Muscle of leg (tissue), 11 donors: ENCODE results near the gene IQSEC1. TPM values are rescaled to one million over a fixed set of nuclear protein-coding genes. Genes with fewer than 3 reads are reported as not detected.
A peak's percentile ranks its signal among the peaks of the same experiment; 100 is the strongest.

Source experiments
- DNase-seq: peaks from one replicate; pipeline ENCODE4 v3.0.0; 2013
- H3K27ac ChIP-seq: one replicate; pipeline ENCODE4 v1.5.1; 2013; ENCODE audit warnings: mild to moderate bottlenecking, low read length, control low read depth
- H3K27me3 ChIP-seq: one replicate; pipeline ENCODE4 v1.6.1; 2013; ENCODE audit warnings: low read length; ENCODE audit not compliant: control insufficient read depth, insufficient read depth
- H3K36me3 ChIP-seq: one replicate; pipeline ENCODE4 v1.6.1; 2013; ENCODE audit warnings: low read length; ENCODE audit not compliant: control insufficient read depth, insufficient read depth
- H3K4me1 ChIP-seq: one replicate; pipeline ENCODE4 v1.6.1; 2013; ENCODE audit warnings: low read length; ENCODE audit not compliant: control insufficient read depth, insufficient read depth
- H3K4me3 ChIP-seq: one replicate; pipeline ENCODE4 v1.5.1; 2013; ENCODE audit warnings: low read length, control low read depth
- H3K9me3 ChIP-seq: replicated peaks from 2 replicates; pipeline ENCODE4 v1.6.1; 2013; ENCODE audit warnings: low read depth, low read length; ENCODE audit not compliant: control insufficient read depth
- WGBS: methylation state at CpG from one replicate; pipeline ENCODE4 v1.1.5; 2013; ENCODE audit warnings: missing lambda C conversion rate; ENCODE audit not compliant: insufficient coverage; 5-methylcytosine and 5-hydroxymethylcytosine counted together
- polyA plus RNA-seq, 8 donors: library from polyadenylated mRNA; unstranded; fragments of 120-200 nt; gene quantifications; one replicate each; pipeline versions ENCODE4 v1.2.1 to v1.2.3, GENCODE V29; 2013; ENCODE audit warnings: inconsistent platforms in 1 of 8, low replicate concordance in 1 of 8; ENCODE audit not compliant: insufficient read length in 8 of 8, insufficient read depth in 1 of 8
- total RNA-seq: library from RNA; stranded (reverse); fragments of 120-200 nt; gene quantifications from one replicate; pipeline ENCODE4 v1.2.4, GENCODE V29; 2013

IQSEC1 gene
- total and polyA plus RNA-seq, 9 donors = 25.1 to 48.3 (median 43.8) TPM

DNA sequence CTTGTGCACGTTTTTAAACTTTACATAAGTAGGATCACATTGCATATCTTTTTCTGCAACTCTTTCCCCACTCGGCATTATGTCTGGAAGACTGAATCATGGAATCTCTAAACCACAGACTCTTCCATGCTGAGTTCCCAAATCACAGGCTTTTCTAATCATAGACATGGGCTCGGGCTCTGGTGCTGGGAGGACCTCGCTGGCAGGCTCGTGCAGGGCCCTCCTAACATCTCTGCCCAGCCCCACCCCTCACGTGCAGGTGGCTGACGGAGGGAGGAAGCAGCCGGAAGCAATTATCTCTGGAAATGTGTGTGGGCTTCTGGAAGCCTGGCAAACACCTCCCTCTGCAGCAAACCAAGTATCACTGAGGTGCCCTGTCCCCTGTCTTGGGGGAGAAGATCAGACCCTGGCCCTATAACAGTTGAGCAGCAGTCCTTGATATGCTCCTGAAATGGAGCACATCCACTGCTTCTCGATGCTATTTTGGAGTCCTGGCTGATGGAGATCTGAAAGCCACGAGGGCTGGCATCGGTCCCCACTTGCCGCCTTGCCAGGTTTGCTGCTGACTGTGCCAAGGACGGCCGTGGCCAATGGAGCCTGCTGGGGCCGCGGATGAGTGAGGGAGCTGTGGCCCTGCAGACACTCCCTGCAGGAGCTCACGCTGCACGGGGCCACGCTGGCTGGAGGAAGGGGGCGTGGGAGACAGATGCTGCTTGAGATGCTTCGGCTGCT lies 4.4 kb upstream of the IQSEC1 start:
- H3K9me3 ChIP-seq = no peaks in the 10 kb centered on the region
- H3K36me3 ChIP-seq = no peaks in the 10 kb centered on the region
- peaks cover 54% of the 10 kb centered on the region for H3K27me3 ChIP-seq
- H3K4me3 ChIP-seq = no peak overlapping the region
- H3K27ac ChIP-seq = no peak overlapping the region
- peak; percentile 49 for DNase-seq
- WGBS = 32% methylated on average over 11 of the region's 21 CpGs
- H3K4me1 ChIP-seq = peaks cover 35% of the 10 kb centered on the region

DNA sequence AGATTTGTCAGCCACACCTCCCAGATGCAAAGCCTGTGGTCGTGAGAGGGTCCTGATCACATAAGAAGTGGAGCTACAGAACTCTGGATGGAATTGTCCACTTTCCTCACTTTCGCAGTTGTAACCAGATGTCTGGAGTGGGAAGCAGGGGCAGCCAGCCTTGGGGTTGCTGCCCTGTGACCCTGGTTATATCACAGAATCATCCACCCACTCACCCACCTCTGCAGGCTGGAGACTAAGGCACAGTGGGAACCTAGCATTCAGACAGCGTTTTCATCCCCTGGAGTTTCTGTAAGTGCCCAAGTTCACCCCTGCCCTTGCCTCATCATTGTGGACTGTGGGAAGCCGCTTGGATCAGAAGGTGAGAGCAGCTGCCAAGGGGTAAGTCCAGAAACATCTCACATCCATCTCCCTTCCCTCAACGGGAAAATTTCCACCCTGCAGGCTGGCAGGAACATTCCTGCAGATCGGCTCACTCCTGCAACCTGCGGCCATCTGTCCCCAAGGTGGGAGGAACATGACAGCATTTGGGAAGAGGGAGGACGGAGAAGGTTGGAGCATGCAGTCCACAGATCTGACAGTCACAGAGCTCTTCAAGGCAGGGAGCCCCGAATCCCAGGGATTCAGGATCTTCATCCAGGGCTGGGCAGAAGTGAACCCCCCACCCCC lies 2.9 kb upstream of the IQSEC1 start:
- no peaks in the 10 kb centered on the region for H3K9me3 ChIP-seq
- H3K4me3 ChIP-seq = no peak overlapping the region
- H3K4me1 ChIP-seq = peaks cover 50% of the 10 kb centered on the region
- H3K36me3 ChIP-seq = no peaks in the 10 kb centered on the region
- H3K27ac ChIP-seq = no peak overlapping the region
- WGBS = 59% methylated on average over 4 of the region's 9 CpGs
- DNase-seq = no peak
- peaks cover 65% of the 10 kb centered on the region for H3K27me3 ChIP-seq

DNA sequence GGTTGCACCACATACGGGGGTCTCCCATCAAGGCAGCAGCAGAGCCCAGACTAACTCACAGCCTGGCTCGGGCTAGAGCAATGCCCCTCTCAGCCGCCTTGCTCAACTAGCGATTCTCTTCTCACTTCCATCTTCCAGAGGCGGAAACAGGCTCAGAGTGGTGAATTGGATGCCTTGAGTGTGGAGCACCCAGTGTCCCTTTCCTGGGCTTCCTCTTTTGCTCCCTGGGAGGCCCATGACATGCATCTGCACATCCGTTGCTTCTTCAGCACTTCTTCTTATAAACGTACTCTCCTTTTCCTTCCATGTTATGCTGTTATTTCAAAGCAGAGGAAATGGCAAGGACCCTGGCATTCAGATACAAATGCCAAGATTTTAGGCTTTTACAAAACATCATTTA lies 2.1 kb upstream of the IQSEC1 start:
- H3K27me3 ChIP-seq = peaks cover 64% of the 10 kb centered on the region
- H3K4me3 ChIP-seq = no peak overlapping the region
- DNase-seq = peak; percentile 71
- WGBS = 72% methylated on average over 5 of the region's 7 CpGs
- peaks cover 54% of the 10 kb centered on the region for H3K4me1 ChIP-seq
- no peaks in the 10 kb centered on the region for H3K36me3 ChIP-seq
- H3K9me3 ChIP-seq = no peaks in the 10 kb centered on the region
- no peak overlapping the region for H3K27ac ChIP-seq

DNA sequence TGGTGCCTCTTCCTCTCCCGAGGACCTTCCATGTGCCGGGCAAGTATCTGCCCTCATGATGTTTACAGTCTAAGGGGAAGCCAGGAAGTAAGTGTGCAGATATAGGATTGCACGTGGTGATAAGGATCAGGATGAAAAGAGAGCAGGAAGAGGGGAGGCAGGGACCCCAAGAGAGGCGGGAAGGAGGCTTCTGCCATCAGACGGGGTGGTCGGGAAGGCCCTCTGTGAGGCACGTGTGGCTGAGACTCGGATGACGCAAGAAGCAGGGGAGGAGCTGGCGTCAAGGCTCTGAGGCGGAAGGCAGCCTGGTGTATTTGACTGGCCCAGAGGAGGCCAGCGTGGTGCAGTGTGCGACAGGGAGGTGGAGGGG lies 762 bp upstream of the IQSEC1 start:
- Histone ChIP-seq H3K4me1 (peaks cover 51% of the 10 kb centered on the region), H3K9me3 (no peaks in the 10 kb centered on the region), H3K27me3 (peaks cover 61% of the 10 kb centered on the region), H3K36me3 (no peaks in the 10 kb centered on the region), H3K27ac (no peak overlapping the region), H3K4me3 (no peak overlapping the region)
- WGBS = 35% methylated on average over 11 of the region's 13 CpGs
- DNase-seq = no peak

DNA sequence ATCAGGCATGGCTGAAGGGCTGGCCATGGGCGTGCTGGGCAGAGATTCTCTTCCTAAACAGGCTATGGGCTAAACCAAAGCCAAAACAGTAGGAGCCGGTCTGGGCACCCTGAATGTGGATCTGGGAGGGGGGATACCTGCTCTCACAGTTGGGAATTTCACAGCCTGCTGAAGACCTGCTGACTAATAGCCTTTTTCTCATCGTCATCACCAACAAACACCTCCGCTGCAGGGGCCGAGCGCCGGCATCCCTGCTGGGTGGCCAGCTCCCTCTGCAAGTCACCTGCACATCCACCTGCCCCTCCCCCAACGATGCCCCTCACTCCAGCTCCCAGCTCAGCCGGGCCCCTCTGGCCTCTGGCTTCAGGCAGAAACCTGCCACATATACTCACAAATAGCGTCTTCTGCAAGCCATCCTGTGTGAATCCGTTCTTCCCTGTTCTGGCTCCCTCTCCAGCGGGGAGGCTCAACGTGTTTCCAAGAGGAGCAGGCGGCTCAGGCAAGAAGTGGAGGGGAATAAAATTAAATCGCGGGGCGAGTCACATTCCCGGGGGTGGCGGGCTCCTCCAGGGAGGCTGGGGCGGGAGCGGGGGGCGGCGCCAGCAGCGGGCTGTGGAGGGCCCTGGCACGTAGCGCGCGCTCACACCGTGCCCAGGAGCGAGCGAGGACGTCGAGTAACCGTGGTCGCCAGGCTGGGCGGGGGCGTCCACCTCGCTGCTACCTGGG lies 466 bp downstream of the IQSEC1 start:
- Histone ChIP-seq H3K27ac (no peak overlapping the region), H3K27me3 (peaks cover 55% of the 10 kb centered on the region), H3K4me3 (no peak overlapping the region), H3K4me1 (peaks cover 39% of the 10 kb centered on the region), H3K36me3 (no peaks in the 10 kb centered on the region), H3K9me3 (no peaks in the 10 kb centered on the region)
- DNase-seq = peak; percentile 33
- WGBS = 8% methylated on average over 30 of the region's 38 CpGs

DNA sequence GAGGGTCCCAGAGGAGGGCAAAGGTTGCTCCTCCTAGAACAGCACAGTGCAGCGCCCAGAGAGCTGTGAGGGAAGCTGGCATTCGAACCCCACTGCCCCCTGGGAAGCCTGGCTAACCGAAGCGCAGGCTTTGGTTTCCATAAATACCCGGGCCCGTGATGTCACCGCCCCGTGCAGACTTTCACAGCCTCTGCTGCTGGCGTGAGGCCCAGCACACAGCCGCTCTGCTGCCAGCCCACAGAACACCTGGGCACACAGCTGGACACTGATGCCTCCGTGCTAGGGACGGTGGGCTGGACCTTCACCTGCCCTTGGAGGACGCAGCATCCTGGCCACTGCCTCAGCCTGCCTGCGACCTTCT lies 1.0 kb downstream of the IQSEC1 start:
- H3K9me3 ChIP-seq = no peaks in the 10 kb centered on the region
- WGBS = 54% methylated on average over 14 of the region's 14 CpGs
- DNase-seq = peak; percentile 57
- H3K4me3 ChIP-seq = no peak overlapping the region
- no peaks in the 10 kb centered on the region for H3K36me3 ChIP-seq
- H3K4me1 ChIP-seq = peaks cover 34% of the 10 kb centered on the region
- H3K27ac ChIP-seq = no peak overlapping the region
- H3K27me3 ChIP-seq = peaks cover 51% of the 10 kb centered on the region

DNA sequence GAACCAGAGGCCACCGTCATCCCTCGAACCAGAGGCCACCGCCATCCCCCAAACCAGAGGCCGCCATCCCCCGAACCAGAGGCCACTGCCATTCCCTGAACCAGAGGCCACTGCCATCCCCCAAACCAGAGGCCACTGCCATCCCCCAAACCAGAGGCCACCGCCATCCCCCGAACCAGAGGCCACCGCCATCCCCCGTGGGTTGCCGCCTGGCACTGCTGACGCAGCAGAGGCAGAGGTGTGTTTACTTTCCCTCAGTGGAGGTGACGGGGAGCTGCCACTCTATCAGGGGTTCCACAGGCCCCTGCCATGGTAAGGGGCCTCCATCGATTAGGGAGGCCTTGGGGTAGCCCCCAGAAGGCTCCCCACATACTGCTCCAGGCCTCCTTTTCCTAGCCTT lies 1.5 kb downstream of the IQSEC1 start:
- no peak for DNase-seq
- 67% methylated on average over 4 of the region's 13 CpGs for WGBS
- H3K27ac ChIP-seq = no peak overlapping the region
- no peaks in the 10 kb centered on the region for H3K9me3 ChIP-seq
- H3K36me3 ChIP-seq = no peaks in the 10 kb centered on the region
- H3K27me3 ChIP-seq = peaks cover 51% of the 10 kb centered on the region
- H3K4me3 ChIP-seq = no peak overlapping the region
- peaks cover 34% of the 10 kb centered on the region for H3K4me1 ChIP-seq

DNA sequence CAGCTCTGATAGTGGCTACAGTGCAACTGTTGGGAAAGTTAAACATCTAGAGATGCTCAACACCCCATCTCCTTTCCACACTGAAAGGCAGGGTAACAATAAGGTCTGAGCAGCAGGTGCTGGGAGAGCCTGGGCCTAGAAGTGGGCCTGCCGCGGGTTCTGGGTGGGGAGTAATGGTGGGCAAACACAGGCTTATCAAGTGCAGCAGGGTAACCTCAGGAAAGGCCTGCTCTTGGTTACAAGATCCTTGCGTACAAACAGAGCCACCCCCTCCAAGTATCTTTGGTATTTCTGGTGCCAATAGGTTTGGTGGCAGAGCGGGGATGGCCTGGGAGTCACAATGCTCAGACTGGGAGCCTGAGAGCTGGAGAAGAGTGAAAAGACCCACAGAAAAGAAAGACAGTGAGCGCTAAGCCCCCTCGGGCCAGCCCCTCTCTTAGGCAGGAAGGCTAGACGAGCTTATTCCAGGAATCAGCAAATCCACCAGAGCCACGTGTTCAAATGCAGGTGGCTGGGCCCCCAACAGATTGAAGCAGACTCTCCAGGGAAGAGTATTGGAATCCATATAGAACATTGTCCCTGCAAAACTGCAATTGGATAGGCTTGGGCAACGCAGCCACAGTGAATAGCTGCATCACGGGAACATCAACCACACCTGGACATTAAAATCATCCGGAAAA lies 2.7 kb downstream of the IQSEC1 start:
- Histone ChIP-seq H3K9me3 (no peaks in the 10 kb centered on the region), H3K4me3 (no peak overlapping the region), H3K27me3 (peaks cover 40% of the 10 kb centered on the region), H3K4me1 (peaks cover 34% of the 10 kb centered on the region), H3K36me3 (no peaks in the 10 kb centered on the region), H3K27ac (peak overlapping the region; percentile 1)
- 34% methylated on average over 6 of the region's 11 CpGs for WGBS
- peak; percentile 37 for DNase-seq

DNA sequence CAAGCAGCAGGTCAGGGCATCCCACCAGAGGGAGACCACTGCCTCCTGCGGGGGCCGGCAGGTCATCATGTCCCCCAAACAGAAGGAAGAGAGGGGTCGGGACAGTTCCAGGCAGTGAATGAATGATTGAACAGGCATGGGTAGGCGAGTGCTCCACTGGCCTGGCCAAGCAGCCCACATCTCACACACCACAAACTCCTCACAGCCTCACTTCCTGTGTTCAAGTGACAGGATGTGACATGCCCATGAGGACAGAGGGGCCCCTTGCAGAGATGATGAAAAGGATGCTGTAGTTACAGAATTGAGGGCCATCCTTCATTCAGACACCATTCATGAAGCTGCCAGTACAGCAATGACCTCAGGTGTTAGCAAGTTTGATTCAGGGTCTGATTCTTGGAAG lies 3.7 kb downstream of the IQSEC1 start:
- no peaks in the 10 kb centered on the region for H3K9me3 ChIP-seq
- no peak overlapping the region for H3K4me3 ChIP-seq
- H3K27me3 ChIP-seq = peaks cover 30% of the 10 kb centered on the region
- no CpG with 5 or more reads among the region's 4 CpGs for WGBS
- peaks cover 34% of the 10 kb centered on the region for H3K4me1 ChIP-seq
- no peaks in the 10 kb centered on the region for H3K36me3 ChIP-seq
- no peak overlapping the region for H3K27ac ChIP-seq
- no peak for DNase-seq
